ENCODE data around the gene EFNA5.

DNA sequence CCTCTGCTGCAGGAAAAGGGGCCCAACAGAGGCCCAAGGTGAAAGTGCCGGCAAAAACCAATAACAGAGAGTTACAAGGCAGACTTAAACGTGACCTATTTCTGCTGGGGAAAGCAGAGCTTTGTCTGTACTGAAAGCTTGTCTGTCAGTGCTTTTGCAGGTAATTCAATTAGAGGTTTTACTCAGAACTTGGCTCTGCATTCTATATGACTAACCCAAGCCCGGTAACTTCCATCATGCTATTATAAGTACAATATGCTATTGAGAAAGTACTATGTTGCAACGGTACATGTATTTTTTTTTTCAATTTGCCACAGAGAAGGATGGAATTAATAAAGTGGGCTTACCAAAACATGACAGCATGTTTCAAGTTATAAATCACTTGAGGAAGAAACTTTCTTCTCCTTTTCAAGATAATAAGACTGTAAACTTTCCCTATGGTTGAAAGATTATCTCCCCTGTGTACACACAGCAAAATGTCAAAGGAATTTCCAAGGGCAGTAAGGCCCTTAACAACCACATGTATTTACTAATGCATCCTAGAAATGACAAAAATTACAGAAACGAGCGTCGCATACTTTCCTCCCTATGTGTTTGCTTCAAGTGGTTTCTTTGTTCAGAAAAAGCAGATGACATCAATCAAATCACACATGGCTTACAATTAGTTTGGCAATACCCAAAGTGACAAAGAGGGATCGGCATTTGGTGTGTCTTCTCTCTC is 282.4 kb downstream of the EFNA5 start:
- TF ChIP-seq POLR2A (IDR thresholded peaks at IDR 0.05; ENCODE audit: low read length), result no peak
- no peak for TF ChIP-seq GATA1 (IDR thresholded peaks at IDR 0.05; ENCODE audit: low read depth, low read length)

Measured in erythroblast (primary cell).